HL-60 (cell line): ENCODE data around the gene SETD5.

Experiments
- DNase-seq, 2 experiments: peaks; one replicate each; pipeline ENCODE4 v3.0.0-alpha.2; 2010 to 2020; ENCODE audit warnings: low read depth in 1 of 2, low spot score in 1 of 2
- H3K27ac ChIP-seq: fragments of 250-450 bp; sonication (Bioruptor Pico); replicated peaks from 2 replicates; pipeline ENCODE4 v1.5.1; 2020; ENCODE audit warnings: mild to moderate bottlenecking, moderate library complexity
- H3K27me3 ChIP-seq: fragments of 250-450 bp; sonication (Bioruptor Pico); 2 replicates; pipeline ENCODE4 v1.5.1; 2021; ENCODE audit warnings: mild to moderate bottlenecking, moderate library complexity; ENCODE audit not compliant: insufficient read depth, poor library complexity, severe bottlenecking
- H3K4me3 ChIP-seq: replicated peaks from 2 replicates; pipeline ENCODE4 v1.5.1; 2011; ENCODE audit warnings: mild to moderate bottlenecking, control low read depth, low read length; ENCODE audit not compliant: insufficient read depth
- GABPA ChIP-seq: IDR thresholded peaks from 2 replicates; pipeline ENCODE4 v1.6.1; 2012; ENCODE audit warnings: low read depth
- POLR2AphosphoS5 ChIP-seq: IDR thresholded peaks from 2 replicates; pipeline ENCODE4 v1.6.1; 2012; ENCODE audit warnings: low read depth
- SPI1 ChIP-seq: IDR thresholded peaks from 2 replicates; pipeline ENCODE4 v1.6.1; 2012; ENCODE audit warnings: low read depth, mild to moderate bottlenecking, borderline replicate concordance
- TF ChIP-seq, protein P1 (sequence below): IDR thresholded peaks from 2 replicates; pipeline ENCODE4 v1.6.1; 2012; ENCODE audit warnings: low read depth; ENCODE audit not compliant: insufficient replicate concordance
- TF ChIP-seq, protein P2 (sequence below): IDR thresholded peaks from one replicate; pipeline ENCODE4 v1.5.1; 2011; ENCODE audit warnings: low read length, control low read depth, inconsistent platforms; ENCODE audit not compliant: insufficient read depth

The SETD5 gene

DNA sequence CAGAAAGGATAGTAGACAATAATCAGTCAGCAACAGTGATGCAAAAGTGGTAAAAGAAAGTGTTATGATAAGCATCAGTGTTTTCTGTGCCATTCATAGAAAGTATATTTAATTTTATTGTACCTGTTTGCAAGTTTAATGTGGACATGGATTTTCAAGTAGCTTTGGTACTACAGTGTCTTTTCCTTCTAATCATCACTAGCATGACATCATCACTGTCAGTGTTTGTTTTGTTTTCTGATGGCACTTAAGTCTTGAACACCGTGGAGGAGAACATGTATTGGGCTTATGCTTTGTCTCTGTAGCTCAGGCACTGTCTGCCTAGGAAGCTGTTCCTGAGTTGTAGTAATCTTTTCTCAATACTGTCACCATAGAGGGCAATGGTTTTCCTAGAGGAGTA is 41.9 kb downstream of the SETD5 start:
- H3K4me3 ChIP-seq = no peak overlapping the region
- DNase-seq = no peak

DNA sequence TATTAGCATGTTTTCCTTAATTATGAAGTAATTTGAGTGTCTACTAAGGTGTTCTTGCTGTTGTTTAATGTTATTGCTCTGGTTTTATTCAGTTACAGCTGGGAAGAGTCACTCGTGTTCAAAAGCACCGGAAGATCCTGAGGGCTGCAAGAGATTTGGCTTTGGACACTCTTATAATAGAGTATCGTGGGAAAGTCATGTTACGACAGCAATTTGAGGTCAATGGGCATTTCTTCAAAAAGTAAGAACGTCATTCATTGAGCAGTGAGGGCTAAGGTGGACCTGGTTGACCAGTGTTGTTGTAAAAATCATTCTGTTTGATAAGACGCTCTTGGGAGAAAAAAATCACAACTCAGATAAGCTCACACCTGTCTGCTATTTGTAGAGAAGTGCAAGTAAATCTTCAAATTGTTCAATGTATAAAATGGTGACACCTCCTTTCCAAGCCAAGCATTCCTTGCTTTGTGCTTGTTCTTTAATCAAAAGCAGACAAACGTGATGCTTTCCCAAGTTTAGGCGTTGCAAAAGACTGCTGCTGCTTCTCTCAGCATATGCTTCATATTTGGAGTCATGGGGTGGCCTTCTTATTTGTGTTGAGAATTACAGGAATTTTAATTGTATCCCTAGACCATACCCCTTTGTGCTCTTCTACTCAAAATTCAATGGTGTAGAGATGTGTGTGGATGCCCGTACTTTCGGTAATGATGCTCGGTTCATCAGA is 44.2 kb downstream of the SETD5 start:
- no peak for DNase-seq
- Histone ChIP-seq H3K27ac (no peak overlapping the region), H3K27me3 (no peaks in the 10 kb centered on the region), H3K4me3 (no peak overlapping the region)
- TF ChIP-seq, protein P1, sequence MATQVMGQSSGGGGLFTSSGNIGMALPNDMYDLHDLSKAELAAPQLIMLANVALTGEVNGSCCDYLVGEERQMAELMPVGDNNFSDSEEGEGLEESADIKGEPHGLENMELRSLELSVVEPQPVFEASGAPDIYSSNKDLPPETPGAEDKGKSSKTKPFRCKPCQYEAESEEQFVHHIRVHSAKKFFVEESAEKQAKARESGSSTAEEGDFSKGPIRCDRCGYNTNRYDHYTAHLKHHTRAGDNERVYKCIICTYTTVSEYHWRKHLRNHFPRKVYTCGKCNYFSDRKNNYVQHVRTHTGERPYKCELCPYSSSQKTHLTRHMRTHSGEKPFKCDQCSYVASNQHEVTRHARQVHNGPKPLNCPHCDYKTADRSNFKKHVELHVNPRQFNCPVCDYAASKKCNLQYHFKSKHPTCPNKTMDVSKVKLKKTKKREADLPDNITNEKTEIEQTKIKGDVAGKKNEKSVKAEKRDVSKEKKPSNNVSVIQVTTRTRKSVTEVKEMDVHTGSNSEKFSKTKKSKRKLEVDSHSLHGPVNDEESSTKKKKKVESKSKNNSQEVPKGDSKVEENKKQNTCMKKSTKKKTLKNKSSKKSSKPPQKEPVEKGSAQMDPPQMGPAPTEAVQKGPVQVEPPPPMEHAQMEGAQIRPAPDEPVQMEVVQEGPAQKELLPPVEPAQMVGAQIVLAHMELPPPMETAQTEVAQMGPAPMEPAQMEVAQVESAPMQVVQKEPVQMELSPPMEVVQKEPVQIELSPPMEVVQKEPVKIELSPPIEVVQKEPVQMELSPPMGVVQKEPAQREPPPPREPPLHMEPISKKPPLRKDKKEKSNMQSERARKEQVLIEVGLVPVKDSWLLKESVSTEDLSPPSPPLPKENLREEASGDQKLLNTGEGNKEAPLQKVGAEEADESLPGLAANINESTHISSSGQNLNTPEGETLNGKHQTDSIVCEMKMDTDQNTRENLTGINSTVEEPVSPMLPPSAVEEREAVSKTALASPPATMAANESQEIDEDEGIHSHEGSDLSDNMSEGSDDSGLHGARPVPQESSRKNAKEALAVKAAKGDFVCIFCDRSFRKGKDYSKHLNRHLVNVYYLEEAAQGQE = no peak
- TF ChIP-seq SPI1 = no peak
- no peak for TF ChIP-seq POLR2AphosphoS5
- TF ChIP-seq, protein P2, sequence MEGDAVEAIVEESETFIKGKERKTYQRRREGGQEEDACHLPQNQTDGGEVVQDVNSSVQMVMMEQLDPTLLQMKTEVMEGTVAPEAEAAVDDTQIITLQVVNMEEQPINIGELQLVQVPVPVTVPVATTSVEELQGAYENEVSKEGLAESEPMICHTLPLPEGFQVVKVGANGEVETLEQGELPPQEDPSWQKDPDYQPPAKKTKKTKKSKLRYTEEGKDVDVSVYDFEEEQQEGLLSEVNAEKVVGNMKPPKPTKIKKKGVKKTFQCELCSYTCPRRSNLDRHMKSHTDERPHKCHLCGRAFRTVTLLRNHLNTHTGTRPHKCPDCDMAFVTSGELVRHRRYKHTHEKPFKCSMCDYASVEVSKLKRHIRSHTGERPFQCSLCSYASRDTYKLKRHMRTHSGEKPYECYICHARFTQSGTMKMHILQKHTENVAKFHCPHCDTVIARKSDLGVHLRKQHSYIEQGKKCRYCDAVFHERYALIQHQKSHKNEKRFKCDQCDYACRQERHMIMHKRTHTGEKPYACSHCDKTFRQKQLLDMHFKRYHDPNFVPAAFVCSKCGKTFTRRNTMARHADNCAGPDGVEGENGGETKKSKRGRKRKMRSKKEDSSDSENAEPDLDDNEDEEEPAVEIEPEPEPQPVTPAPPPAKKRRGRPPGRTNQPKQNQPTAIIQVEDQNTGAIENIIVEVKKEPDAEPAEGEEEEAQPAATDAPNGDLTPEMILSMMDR = no peak
- TF ChIP-seq GABPA = no peak

More for the DNA sequence above, 41.9 kb downstream of the SETD5 start:
- TF ChIP-seq, protein P1 = no peak
- TF ChIP-seq SPI1 = no peak
- TF ChIP-seq, protein P2 = no peak
- no peak for TF ChIP-seq GABPA
- TF ChIP-seq POLR2AphosphoS5 = no peak
- Histone ChIP-seq H3K27ac (no peak overlapping the region), H3K27me3 (no peaks in the 10 kb centered on the region)

DNA sequence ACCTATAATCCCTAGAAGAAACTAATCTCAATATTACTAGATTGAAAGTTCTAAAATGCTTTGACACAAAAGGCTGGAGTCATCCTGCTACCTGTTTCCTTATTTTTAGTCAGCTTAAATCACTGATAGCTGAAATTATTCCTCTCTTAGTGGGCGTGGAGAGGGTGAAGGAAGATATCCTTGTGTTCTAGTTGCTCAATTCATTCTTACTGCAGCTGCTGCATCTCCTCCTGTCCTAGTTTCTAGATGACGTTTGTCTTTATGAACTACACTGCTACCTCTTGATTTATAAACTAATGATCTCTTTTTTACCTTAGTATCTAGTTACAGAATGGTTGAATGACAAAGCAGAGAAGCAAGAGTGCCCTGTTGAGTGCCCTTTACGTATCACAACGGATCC is 50.7 kb downstream of the SETD5 start:
- DNase-seq = no peak
- Histone ChIP-seq H3K27ac (no peak overlapping the region), H3K27me3 (no peaks in the 10 kb centered on the region), H3K4me3 (no peak overlapping the region)
- no peak for TF ChIP-seq GABPA
- TF ChIP-seq, protein P1 = no peak
- TF ChIP-seq, protein P2 = no peak
- no peak for TF ChIP-seq POLR2AphosphoS5
